Measurements from ENCODE around the gene CACNA2D3.

DNA sequence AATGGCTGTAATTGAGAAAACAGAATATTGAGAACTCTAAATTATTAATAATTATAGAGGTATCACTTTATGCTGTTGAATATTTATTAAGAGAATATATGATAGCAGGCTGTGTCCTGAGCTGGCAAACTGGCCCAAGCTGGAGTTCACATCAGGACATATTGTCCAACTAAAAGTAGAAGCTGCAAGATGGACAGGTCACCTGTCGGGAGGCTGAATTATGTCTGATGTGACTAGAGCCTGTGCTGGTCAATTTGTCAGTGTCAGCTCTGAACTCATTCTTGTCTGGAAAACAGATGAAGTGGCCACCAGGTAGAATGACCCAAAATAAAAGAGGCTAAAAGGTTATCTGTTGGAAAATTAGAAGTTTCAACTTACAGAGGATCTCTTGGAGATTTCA, 413.3 kb downstream of the CACNA2D3 start:
- TF ChIP-seq, protein P1, sequence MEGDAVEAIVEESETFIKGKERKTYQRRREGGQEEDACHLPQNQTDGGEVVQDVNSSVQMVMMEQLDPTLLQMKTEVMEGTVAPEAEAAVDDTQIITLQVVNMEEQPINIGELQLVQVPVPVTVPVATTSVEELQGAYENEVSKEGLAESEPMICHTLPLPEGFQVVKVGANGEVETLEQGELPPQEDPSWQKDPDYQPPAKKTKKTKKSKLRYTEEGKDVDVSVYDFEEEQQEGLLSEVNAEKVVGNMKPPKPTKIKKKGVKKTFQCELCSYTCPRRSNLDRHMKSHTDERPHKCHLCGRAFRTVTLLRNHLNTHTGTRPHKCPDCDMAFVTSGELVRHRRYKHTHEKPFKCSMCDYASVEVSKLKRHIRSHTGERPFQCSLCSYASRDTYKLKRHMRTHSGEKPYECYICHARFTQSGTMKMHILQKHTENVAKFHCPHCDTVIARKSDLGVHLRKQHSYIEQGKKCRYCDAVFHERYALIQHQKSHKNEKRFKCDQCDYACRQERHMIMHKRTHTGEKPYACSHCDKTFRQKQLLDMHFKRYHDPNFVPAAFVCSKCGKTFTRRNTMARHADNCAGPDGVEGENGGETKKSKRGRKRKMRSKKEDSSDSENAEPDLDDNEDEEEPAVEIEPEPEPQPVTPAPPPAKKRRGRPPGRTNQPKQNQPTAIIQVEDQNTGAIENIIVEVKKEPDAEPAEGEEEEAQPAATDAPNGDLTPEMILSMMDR (conservative IDR thresholded peaks at IDR 0.05; ENCODE audit: low read length), result no peak
- no peak for TF ChIP-seq EZH2phosphoT487 (IDR thresholded peaks at IDR 0.05; ENCODE audit: borderline replicate concordance, low read depth, low read length)
